ENCODE data around the gene FSIP1.

The FSIP1 gene

DNA sequence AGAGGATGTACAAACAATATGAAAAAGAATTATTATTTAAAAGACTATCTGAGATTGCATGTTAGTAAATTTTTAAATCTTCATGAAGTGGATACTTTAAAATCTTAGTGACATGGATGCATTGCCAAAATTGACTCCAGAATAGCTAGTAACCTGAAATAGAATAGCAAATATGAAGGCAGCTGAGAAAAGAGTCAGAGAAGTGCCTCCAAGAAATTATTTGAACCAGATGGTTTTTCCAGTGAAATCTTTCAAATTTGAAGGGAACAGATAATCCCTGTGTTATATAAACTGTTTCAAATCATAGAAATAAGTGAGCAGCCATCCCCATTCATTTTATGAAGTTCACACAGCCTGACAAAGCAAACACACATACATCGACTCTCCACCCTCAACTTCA lies 29.6 kb downstream of the FSIP1 start:
- no peak for DNase-seq

DNA sequence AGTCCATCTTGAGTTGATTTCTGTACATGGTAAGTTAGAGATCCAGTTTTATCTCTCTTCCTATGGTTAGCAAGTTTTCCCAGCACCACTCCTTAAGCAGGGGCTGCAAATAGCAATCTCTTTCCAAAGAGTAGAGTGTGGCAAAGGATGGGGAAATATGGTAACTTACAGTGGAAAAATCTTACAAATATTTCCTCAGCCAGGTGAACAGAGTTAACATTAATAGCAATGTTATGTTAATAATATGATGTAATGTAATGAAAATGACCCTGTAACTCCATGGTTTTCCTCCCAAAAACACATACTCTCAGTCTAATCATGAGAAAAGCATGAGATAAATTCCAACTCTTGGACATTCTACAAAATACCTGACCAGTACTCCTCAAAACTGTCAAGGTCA lies 30.4 kb downstream of the FSIP1 start:
- no peak for DNase-seq

DNA sequence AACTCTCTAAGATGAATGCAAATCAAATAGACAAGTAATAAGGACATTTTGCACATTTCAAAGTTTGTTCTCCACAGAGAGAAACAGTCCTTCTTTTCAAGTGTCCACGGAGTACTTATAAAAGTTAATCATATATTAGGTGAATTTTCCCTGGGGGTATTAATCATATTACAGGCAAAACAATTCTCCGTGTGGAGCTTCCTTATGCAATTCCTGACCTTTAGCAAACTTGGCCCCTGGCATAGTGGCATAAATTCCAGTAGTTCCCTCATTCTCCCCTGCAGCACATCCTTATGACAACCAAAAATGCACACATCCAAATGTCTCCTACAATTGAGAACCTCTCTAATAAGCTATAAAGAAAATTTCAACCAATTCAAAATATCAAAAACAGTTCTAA lies 34.4 kb downstream of the FSIP1 start:
- no peak for DNase-seq

DNA sequence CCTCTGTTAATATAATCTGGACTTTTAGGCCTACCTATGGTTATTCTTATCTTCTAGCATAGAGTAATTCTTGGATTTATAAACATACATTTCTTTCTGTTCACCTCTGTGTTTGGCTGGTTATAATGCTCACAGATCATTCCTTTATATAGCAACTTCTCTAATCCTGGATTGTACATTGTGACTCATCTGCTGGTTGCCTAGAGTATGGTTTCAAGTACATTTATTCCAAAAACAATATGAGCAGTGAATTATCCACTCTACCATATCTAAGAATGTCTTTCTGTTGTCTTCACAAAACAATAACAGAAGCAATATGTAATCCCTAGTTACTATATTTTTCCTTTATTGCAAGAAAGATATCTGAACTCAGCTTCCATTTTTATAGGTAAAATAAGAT lies 35.3 kb downstream of the FSIP1 start:
- no peak for DNase-seq

DNA sequence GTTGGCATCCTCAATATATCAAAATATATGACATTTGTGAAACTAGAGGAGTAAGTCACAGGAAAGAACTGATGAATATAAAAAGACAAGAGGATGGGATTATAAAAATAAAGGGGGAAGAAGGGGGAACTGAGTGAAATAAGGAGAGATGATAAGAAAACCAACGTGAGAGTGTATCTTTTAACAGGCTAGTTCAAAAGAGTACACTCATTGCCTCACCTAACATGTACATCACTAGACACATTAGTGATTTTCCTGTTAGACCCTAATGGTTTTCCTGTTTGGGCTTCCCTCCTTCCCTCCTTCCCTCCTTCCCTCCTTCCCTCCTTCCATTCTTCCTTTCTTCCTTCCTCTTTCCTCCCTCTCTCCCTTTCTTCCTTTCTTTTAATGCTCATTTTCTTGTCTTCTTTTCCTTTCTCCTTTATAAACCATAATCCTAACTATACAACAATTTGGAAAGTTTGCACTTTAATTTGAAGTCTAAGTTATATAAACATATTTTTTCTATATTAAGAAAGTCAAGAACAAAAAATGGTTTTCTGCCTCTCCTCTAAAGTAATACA lies 35.8 kb downstream of the FSIP1 start:
- no peak for DNase-seq

DNA sequence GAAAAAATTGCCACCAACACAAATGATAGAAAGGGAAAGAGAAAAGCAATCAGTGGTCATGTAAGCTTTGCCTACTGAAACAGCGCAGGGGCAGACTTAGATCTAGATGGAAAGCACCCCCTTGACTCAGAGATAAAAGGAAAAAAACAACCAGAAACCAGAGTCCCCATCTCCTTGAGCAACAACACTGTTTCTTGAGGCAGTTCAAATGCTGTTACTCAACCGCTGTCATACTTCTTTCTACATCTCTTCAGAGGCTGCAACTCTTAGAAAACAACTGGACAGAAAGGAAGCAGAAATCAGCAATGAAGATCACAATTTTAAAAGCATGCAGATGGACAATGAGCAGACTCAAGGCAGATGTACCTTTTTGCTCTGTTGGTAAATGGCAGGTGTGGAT lies 36.5 kb downstream of the FSIP1 start:
- DNase-seq = no peak

DNA sequence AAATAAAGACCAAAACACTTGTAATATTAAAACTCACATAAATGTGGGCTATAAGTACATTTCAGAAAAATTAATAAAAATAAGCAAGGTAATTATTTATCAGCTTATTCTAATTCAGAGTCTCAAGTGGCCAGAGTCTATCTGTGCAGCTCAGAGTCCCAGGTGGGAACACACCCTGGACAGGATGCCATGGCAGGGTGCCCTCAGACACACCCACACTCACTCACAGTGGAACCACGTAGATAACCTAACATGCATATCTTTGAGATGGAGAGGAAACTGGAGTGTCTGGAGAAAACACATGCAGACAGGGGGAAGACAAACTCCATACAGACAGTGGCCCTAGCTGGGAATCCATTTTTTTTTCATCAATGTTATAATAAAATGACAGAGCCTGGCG lies 37.2 kb downstream of the FSIP1 start:
- no peak for DNase-seq

DNA sequence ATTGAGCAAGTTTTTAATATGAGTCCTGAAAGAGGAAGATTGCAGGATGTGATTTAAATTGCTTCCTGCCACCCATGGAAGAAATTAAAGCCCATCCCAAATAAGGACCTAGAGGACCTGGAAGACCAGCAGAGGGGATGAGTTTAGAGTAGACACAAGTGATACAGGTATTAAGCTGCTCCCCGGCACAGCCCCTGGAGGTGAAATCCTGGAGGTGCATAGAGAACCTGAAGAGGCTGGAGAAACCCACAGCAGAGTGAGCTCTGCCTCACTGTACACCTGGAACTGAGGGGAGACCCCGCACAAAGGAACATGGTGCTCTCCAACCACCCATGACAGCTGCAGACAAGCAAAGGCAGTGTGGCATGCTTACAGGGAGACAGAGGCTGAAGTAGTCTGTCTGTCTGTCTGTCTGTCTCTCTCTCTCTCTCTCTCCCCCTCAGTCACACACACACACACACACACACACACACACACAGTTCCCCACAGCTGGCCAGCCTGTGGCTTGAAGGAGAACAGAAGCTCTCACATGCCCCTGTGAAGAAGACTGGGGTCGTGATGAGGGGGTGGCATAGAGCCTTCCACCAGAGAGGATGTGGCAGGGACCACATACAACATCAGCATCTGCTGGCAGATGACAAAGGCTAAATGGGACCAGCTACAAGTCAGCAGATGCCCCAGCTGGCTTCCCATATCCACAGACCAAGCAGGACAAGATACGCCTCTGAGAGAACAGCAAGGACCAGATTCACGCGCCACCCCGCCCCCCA lies 38.1 kb downstream of the FSIP1 start:
- no peak for DNase-seq

DNA sequence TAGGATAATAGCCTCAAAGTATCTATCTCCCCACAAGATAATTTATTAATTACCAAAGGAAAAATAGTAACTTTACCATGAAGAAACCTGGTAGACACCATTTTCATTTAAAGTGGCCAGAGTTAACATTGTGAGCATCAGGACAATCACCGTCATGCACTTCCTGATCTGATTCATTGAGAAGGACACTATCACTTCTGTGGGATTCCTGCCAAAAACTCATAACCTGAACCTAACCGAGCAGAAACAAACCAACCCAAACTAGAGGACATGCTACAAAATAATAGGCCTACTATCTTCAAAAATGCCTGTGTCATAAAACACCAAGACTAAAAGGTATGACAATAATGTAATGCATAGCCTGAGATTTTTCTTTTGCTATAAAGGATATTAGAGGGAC lies 39.0 kb downstream of the FSIP1 start:
- DNase-seq = no peak

DNA sequence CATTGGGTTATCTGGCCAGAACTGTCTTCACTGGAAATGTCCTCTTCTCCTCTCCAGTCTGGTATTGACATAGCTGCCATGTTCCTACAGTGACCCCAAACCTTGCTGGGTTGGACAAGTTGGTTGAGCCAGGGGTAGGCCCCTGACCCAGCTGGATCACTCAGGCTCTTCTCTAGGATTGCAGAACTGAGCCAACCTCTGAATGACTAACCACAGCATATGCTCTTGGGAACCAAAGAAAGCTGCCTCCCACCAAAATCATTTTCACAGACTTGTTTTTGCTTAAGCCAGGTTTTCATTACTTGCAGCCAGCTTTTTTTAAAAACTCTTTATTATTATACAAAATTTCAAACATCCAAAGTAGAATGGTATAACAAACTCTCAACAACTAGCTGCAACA lies 41.4 kb downstream of the FSIP1 start:
- no peak for DNase-seq

DNA sequence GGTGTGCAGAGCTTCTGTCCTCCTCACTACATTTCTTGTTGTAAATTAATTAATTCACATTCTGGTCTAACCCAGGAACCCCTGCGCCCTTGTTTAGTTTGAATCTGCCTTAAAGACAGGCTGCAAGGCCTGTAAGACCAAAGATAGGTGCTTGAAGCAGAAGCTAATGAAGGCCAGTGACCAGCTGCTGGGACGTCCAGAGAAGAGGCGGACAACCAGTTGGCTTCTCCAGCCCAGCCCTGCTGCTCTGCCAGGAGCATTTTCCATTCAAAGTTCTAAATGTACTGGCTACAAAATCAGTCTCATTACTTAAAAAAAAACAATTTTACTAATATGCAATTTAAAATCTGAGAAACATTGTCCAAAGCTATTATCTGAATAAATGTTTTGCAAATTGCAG lies 43.6 kb downstream of the FSIP1 start:
- no peak for DNase-seq

DNA sequence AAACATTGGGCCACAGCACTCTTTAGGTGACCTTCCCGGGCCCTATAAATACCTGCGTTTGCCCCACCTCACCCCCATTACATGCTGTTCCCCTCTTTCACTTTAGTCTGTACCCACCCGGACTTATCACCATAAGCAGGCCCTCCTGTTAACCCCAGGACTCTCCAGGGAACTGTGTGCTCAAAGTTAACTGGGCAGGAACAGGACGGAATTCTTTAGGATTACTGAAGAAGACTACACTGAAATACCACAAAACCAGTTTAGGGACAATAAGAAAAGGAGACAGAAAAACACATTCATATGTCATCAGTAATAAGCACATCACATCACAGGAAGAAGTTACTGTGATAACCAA lies 45.5 kb downstream of the FSIP1 start:
- no peak for DNase-seq

DNA sequence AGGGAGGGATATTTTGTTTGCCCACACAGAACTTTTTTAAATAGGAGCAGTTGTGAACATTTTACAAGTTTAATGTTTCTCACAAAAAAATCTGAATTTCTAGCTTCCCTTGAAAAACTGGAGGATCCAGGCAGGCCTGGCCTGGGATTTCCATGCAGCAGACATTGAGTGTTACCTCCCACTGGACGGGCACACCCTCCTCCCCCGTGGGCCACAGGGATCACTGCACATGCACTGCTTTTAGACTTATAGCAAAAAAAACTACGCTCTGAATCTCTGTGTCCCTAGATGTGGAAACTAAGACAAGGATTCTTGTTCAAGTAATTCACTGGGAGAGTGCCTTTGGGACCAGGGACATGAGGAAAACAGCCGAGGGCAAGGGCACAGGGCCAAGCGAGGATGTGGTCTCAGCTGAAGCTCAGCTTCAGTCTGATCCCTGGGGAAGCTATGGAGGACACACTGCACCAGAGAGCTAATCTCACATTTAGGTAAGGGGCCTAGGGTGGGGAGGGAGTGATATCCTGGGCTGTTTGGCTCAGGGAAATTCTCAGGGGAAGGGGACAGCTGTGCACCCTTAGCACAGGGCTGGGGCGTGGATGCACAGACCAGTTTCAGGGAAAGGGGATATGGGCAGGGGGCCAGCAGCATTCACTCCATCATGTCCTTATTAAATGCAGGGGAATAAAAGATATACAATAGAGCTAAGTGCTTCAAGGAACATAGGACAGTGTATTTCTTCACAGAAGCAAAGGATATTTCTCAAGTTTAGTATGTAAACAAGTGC lies 46.0 kb downstream of the FSIP1 start:
- DNase-seq = no peak

DNA sequence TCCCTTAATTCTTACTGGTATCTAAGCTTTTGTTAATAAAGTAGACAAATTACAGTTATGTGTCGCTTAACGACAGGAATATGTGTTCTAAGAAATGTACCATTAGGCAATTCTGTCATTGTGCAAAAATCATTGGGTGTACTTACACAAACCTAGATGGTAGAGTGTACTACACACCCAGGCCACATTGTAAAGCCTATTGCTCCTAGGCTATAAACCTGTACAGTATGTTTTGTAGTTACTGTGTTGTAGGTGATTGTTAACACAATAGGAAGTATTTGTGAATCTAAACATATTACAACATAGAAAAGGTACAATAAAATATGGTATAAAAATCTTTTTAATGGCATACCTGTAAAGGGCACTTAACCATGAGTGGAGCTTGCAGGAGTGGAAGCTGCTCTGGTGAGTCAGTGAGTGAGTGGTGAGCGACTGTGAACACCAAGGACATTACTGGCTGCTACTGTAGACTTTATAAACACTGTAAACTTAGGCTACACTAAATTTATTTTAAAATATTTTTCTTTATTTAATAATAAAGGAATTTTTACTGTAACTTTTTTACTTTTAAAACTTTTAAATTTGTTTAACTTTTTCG lies 47.4 kb downstream of the FSIP1 start:
- DNase-seq = no peak

DNA sequence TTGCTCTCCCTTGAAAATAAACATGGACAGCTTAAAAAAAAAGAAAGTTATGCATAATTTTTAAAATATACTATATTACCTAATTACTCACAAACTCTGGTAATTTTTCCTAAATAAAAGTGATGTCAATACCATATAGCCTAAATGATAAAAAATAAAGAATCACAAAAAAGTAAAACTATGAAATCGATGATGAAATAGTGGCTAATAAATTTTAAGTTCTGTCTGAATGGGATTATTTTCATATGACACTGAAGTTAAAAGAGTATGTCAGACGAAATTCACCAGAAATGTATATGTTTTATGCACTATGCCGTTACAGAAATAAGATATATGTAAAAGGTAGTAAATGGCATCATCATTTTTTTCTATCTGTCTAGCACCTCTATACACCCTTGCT lies 51.4 kb downstream of the FSIP1 start:
- DNase-seq = no peak

DNA sequence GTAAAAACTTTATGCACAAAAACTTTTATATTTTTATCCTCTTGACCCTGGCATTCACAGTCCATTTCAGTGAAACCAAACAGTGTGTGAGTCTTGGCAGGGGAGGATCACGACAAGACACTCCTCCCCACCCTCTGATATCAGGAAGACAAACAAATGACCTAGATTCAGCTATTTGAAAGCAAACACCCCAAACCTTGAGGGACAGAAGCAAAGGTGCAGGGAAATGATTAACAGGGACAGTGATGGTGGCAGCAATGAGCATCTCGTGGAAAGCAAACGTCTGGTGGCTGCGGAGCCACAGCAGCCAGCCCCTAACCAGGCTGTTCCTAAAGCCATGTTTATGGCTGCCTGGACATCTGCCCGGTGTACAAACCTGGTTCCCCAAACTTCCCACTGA lies 52.1 kb downstream of the FSIP1 start:
- DNase-seq = no peak

DNA sequence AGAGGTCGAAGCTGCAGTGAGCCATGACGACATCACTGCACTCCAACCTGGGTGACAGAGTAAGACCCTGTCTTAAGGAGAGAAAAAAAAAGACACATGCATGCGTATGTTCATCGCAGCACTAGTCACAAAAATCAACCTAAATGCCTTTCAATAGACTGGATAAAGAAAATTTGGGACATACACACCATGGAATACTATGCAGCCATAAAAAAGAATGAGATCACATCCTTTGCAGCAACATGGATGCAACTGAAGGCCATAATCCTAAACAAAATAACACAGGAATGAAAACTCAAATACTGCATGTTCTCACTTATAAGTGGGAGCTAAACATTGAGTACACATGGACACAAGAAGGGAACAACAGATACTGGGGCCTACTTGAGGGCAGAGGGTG lies 53.1 kb downstream of the FSIP1 start:
- DNase-seq = no peak

DNA sequence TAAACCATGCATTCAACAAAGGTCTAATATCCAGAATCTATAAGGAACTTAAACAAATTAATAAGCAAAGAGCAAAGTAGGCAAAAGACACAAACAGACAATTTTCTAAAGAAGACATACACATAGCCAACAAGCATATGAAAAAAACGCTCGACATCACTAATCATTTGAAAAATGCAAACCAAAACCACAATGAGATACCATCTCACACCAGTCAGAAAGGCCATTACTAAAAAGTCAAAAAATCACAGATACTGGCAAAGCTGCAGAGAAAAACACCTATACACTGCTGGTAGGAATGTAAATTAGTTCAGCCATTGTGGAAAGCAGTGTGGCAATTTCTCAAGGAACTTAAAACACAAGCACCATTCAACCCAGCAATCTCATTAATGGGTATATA lies 53.8 kb downstream of the FSIP1 start:
- no peak for DNase-seq

DNA sequence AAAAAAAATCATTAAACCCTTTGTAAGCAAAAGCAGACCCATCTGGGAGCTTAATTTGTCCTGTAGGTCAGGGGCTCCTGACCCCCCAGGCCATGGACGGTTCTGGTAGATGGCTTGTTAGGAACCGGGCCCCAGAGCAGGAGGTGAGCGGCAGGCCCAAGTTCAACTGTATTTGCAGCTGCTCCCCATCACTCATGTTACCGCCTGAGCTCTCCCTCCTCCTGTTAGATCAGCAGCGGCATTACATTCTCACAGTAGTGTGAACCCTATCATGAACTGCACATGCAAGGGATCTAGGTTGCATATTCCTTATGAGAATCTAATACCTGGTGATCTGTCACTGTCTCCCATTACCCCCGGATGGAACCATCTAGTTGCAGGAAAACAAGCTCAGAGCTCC lies 60.7 kb downstream of the FSIP1 start:
- DNase-seq = no peak

DNA sequence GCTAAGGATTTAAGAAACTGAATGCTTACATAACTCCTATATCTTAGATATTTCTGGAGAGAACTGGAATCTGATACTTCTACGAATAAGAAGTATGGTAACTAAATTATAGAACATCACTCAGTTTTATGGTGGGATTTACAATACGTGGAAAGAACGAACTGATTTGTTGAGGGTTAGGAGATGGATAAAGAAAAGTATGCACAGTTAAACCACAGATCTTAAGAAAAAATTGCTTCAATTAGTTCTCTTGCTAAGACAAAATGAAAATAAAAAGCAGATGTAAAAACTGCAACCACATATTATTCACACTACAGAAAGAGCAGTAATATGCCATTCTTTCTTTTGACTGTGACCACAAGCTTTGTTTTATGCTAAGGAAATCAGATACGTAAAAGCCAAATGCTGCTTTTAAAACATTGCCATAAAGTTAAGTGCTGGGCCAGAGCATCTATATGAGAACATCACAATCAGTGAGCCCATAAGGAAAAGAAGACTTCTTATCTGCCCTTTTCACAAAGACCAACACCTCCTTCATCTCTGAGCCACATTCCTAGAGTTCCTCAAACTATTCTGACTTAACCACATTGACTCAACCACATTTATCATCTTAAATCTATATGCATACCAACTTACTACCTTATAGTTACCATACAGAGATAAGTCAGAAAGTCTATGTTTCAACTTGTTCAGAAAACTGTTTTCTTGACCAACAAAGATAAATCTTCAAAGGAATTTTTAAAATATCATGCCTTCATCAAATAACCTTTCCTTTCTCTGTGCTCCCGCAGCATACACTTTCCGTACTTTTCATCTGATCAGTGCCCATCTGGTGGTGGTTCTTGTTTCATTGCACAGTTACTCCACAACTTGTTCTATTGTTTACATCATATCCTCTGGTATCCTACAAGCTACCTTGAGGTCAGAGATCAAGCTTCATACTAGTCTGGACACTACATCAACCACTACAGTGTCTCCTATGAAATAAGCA lies 61.7 kb downstream of the FSIP1 start:
- DNase-seq = no peak

DNA sequence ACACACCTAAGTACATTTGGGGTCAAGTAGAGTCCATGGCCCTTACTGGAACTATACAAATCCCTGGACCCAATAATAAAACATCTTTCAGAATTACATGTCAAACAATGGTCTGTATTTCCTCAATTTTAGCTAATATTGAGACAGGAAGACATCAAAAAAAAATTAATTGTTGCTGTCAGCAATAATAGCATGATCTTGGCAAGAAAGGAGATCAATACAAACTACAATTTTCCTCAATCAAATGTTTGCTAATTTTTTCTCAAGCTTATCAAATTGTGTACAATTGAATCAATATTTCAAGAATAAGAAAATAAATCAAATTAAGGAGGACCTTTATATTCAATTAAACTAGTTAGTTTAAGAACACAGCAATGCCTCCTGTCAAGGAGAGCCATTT lies 62.6 kb downstream of the FSIP1 start:
- no peak for DNase-seq

DNA sequence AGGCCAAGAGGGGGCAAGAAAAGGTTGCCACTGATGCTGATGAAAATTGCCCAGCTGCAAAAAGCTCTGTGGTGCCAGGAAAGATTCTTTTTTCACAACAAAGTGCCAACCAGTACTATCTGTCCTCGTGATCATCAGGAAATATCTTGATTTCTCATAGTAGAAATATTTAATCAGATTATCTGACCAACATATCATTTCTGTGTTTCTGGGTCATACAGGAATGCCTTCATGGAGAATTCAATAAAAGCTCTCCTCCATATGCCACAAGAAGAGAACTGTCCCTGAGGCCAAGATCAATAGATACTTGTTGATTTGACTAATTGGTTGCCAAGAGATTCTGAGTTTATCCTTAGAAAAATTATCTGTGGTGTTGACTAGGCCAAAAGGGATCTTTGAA lies 63.5 kb downstream of the FSIP1 start:
- no peak for DNase-seq

DNA sequence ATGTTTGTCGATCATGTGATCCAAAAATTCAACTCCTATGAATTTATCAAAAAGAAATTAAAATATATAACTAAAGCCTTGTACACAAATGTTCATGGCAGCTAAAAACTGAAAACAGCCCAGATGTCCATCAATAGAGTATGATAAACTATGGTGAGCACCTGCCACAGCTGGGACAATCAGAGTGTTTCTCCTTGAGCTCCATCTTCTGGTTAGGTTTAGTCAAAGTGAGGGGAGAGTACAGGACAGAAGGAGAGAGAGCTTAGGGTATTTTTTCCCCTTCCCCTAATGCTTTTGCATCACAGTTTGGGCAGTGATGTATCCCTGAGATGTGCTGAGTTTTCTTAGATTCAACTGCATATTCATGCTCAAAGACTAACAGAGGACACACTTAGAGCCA lies 65.5 kb downstream of the FSIP1 start:
- DNase-seq = no peak

All from NCI-H2029 treated with DMSO at 0.1 percent for 48 hours (cell line).